ENCODE results near the gene ERG. TPM values are rescaled to one million over a fixed set of nuclear protein-coding genes. Genes with fewer than 3 reads are reported as not detected.
A peak's percentile ranks its signal among the peaks of the same experiment; 100 is the strongest.

Gene ERG
- total RNA-seq, 1 donor from 2014 or later = under 0.01 TPM

- no peaks in the 10 kb centered on the region for H3K36me3 ChIP-seq (ENCODE audit: control insufficient read depth, insufficient read depth, low read length)
- FAIRE-seq (no peak), DNase-seq (ENCODE audit: low read depth) (no peak)
- H3K4me3 ChIP-seq (ENCODE audit: low read depth, low read length) = no peak overlapping the region
- H3K27me3 ChIP-seq (ENCODE audit: control insufficient read depth, insufficient read depth, low read length) = no peaks in the 10 kb centered on the region
- TF ChIP-seq CTCF (IDR thresholded peaks at IDR 0.05; ENCODE audit: insufficient read depth, low read length, severe bottlenecking) = no peak
Measured at GRCh38 chr21:38533887-38534286, 35.6 kb upstream of the ERG start.

- Histone ChIP-seq H3K36me3 (ENCODE audit: control insufficient read depth, insufficient read depth, low read length) (no peaks in the 10 kb centered on the region), H3K4me3 (ENCODE audit: low read depth, low read length) (no peak overlapping the region), H3K27me3 (ENCODE audit: control insufficient read depth, insufficient read depth, low read length) (no peaks in the 10 kb centered on the region)
- no peak for TF ChIP-seq CTCF (IDR thresholded peaks at IDR 0.05; ENCODE audit: insufficient read depth, low read length, severe bottlenecking)
- FAIRE-seq = no peak
- no peak for DNase-seq (ENCODE audit: low read depth)
Measured at GRCh38 chr21:38531591-38531990, 33.3 kb upstream of the ERG start.

GRCh38 chr21:38531039-38531541 lies 32.8 kb upstream of the ERG start:
- no peak for TF ChIP-seq CTCF (IDR thresholded peaks at IDR 0.05; ENCODE audit: insufficient read depth, low read length, severe bottlenecking)
- no peak for FAIRE-seq
- Histone ChIP-seq H3K36me3 (ENCODE audit: control insufficient read depth, insufficient read depth, low read length) (no peaks in the 10 kb centered on the region), H3K27me3 (ENCODE audit: control insufficient read depth, insufficient read depth, low read length) (no peaks in the 10 kb centered on the region), H3K4me3 (ENCODE audit: low read depth, low read length) (no peak overlapping the region)
- no peak for DNase-seq (ENCODE audit: low read depth)

- no peak for TF ChIP-seq CTCF (IDR thresholded peaks at IDR 0.05; ENCODE audit: insufficient read depth, low read length, severe bottlenecking)
- Histone ChIP-seq H3K4me3 (ENCODE audit: low read depth, low read length) (no peak overlapping the region), H3K27me3 (ENCODE audit: control insufficient read depth, insufficient read depth, low read length) (no peaks in the 10 kb centered on the region), H3K36me3 (ENCODE audit: control insufficient read depth, insufficient read depth, low read length) (no peaks in the 10 kb centered on the region)
- DNase-seq (ENCODE audit: low read depth) (no peak), FAIRE-seq (no peak)
Measured at GRCh38 chr21:38527737-38528136, 29.5 kb upstream of the ERG start.

- TF ChIP-seq CTCF (IDR thresholded peaks at IDR 0.05; ENCODE audit: insufficient read depth, low read length, severe bottlenecking) = no peak
- no peaks in the 10 kb centered on the region for H3K36me3 ChIP-seq (ENCODE audit: control insufficient read depth, insufficient read depth, low read length)
- peak; percentile 33 for DNase-seq (ENCODE audit: low read depth)
- peaks cover 2% of the 10 kb centered on the region for H3K27me3 ChIP-seq (ENCODE audit: control insufficient read depth, insufficient read depth, low read length)
- H3K4me3 ChIP-seq (ENCODE audit: low read depth, low read length) = no peak overlapping the region
- no peak for FAIRE-seq
Measured at GRCh38 chr21:38525454-38525853, 27.2 kb upstream of the ERG start.

Measured in bronchial epithelial cell (primary cell).